Suprapubic skin (tissue), 4 donors: ENCODE measurements around the gene RAB25.

Source experiments
- CTCF ChIP-seq, 2 donors: fragments of 200-600 bp in 1 of 2; fragments of 450-650 bp in 1 of 2; sonication (generic) in 1 of 2; IDR thresholded peaks; one replicate each; pipeline ENCODE4 v1.5.1; 2016 to 2019; ENCODE audit warnings: antibody characterized with exemption in 2 of 2, mild to moderate bottlenecking in 1 of 2, moderate library complexity in 1 of 2
- EP300 ChIP-seq: sonication (generic); formaldehyde crosslinking; IDR thresholded peaks from one replicate; pipeline ENCODE4 v1.6.1; 2017; ENCODE audit warnings: antibody characterized with exemption
- POLR2AphosphoS5 ChIP-seq, 3 donors: sonication (generic); formaldehyde crosslinking; IDR thresholded peaks; one replicate each; pipeline ENCODE4 v1.6.1; 2017; ENCODE audit warnings: antibody characterized with exemption in 3 of 3

DNA sequence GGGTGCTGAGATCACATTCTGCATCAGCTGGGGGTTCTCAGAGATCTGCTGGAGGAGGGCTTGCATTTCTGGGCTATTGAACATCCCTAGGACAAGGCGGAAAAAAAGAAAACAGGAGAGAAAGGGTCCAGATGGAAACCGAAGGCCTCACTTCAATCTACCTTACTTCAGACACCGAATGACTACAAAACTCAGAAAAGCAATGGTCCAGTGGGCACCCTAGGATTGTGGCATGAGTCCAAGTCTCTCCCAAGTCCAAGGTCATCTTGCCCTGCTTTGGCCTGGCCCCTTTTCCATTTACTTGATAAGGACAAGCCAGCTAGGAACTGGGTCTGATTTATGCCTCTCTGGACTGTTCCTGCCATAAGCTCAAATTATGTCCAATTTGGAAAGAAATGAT, 18.1 kb upstream of the RAB25 start:
- TF ChIP-seq CTCF (IDR thresholded peaks at IDR 0.05), result no peak
- TF ChIP-seq EP300, result no peak
- no peak for TF ChIP-seq POLR2AphosphoS5 (IDR thresholded peaks at IDR 0.05)
